Brain microvascular endothelial cell (primary cell): Measurements from ENCODE around the gene SULT6B1.

Experiments
- DNase-seq: peaks from one replicate; pipeline ENCODE4 v3.0.0-alpha.2; 2020
- H3K27ac ChIP-seq: fragments of 250-450 bp; sonication (Bioruptor Pico); 2 replicates; pipeline ENCODE4 v1.5.1; 2020; ENCODE audit warnings: mild to moderate bottlenecking, moderate library complexity
- H3K27me3 ChIP-seq: fragments of 250-450 bp; sonication (Bioruptor Pico); replicated peaks from 2 replicates; pipeline ENCODE4 v1.5.1; 2020; ENCODE audit warnings: mild to moderate bottlenecking
- H3K36me3 ChIP-seq: fragments of 250-450 bp; sonication (Bioruptor Pico); replicated peaks from 2 replicates; pipeline ENCODE4 v1.5.1; 2020; ENCODE audit warnings: mild to moderate bottlenecking
- H3K4me3 ChIP-seq: 2 replicates; pipeline ENCODE4 v1.5.1; 2011; ENCODE audit warnings: low read depth, mild to moderate bottlenecking, control low read depth, low read length, moderate library complexity
- in situ Hi-C: cut with HindIII; loops from 2 replicates; pipeline ENCODE4 v1.10.0; 2017; ENCODE audit warnings: low sequenced_read_pairs, low pct_ligation_motif_present
- TF ChIP-seq, protein P1 (sequence below): IDR thresholded peaks from 2 replicates; pipeline ENCODE4 v1.5.1; 2011; ENCODE audit warnings: low read depth, mild to moderate bottlenecking, moderate library complexity, low read length, control low read depth, inconsistent platforms; ENCODE audit errors: missing control alignments

The SULT6B1 gene

DNA sequence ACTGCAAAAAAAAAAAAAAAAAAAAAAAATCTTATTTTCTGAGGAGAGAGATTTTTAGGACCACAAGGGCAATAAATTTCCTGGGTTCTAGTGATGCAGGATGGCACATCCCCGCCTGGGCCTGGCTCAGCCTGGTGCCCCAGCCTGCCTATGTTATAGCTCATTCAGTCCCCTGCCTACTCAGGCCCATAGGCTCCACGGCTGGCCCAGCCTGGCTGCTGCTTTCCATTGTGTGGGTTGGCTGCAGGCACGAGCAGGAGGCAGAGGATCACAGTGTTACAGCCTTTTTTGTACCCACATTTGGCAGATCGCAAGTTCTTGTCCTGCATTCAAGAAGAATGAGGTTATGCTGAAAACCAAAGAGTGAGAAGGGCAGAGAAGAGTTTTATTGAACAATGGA is 2.8 kb upstream of the SULT6B1 start:
- no peaks in the 10 kb centered on the region for H3K27me3 ChIP-seq
- in situ Hi-C loops: no loop called here
- TF ChIP-seq, protein P1, sequence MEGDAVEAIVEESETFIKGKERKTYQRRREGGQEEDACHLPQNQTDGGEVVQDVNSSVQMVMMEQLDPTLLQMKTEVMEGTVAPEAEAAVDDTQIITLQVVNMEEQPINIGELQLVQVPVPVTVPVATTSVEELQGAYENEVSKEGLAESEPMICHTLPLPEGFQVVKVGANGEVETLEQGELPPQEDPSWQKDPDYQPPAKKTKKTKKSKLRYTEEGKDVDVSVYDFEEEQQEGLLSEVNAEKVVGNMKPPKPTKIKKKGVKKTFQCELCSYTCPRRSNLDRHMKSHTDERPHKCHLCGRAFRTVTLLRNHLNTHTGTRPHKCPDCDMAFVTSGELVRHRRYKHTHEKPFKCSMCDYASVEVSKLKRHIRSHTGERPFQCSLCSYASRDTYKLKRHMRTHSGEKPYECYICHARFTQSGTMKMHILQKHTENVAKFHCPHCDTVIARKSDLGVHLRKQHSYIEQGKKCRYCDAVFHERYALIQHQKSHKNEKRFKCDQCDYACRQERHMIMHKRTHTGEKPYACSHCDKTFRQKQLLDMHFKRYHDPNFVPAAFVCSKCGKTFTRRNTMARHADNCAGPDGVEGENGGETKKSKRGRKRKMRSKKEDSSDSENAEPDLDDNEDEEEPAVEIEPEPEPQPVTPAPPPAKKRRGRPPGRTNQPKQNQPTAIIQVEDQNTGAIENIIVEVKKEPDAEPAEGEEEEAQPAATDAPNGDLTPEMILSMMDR: no peak
- no peak for DNase-seq
- H3K27ac ChIP-seq: no peak overlapping the region
- H3K36me3 ChIP-seq: no peaks in the 10 kb centered on the region
- no peak overlapping the region for H3K4me3 ChIP-seq

DNA sequence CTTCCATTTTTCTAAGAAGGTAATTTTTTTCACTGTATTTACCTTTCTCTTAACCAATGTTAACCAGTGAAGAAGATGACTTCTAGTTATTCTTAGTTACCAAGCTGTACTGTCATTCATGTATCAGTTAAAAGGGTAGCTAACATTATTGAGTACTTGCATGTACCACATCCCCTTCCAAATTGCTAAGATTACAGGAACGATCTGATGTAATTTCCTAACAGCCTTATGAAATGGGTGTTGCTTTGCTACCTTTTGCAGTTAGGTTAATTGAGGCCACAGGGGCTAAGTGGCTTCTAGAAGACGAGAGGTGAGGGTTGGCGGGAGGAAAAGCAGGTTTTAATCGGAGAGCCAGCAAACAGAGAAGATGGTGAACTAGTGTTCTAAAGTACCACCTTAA is 1.8 kb upstream of the SULT6B1 start:
- Histone ChIP-seq H3K36me3 (no peaks in the 10 kb centered on the region), H3K4me3 (no peak overlapping the region), H3K27ac (no peak overlapping the region), H3K27me3 (no peaks in the 10 kb centered on the region)
- TF ChIP-seq, protein P1: no peak
- in situ Hi-C loops: no loop called here
- DNase-seq: no peak

DNA sequence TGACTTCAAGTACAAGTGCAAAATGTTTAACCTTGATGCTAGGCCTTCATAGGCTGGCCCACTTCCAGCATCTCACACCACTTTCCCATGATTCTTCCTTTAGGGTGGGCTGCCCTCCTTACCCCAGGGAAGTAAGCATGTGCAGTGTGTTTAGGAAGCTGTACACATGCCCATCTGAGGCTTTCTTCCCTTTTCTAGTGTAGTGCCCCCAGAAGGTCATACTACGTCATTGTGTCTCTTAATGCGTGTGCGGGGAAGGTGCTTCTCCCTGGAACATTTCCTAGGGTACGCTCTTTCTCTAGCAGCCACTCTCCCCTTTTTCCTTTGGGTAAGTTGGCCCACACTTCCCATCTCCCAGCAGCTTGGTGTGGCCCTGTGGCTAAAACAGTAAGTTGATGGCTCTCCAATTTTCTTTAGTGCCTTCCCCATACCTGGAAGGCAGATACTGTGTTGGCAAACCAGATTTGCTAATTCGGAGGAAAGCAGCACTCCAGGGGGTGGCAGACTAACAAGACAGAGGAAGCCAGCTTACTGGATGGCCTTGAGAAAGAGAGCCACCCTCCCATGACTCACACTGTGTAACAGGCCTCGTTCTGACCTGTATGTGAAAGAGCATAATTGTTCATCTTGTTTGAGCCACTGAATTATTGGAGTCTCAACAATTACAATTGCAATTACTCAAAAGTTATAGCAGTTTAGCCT is 1.1 kb upstream of the SULT6B1 start:
- in situ Hi-C loops: no loop called here
- H3K36me3 ChIP-seq: no peaks in the 10 kb centered on the region
- peak; percentile 90 for DNase-seq
- H3K4me3 ChIP-seq: no peak overlapping the region
- TF ChIP-seq, protein P1: peak; percentile 22
- peak overlapping the region; percentile 4 for H3K27ac ChIP-seq
- H3K27me3 ChIP-seq: no peaks in the 10 kb centered on the region

DNA sequence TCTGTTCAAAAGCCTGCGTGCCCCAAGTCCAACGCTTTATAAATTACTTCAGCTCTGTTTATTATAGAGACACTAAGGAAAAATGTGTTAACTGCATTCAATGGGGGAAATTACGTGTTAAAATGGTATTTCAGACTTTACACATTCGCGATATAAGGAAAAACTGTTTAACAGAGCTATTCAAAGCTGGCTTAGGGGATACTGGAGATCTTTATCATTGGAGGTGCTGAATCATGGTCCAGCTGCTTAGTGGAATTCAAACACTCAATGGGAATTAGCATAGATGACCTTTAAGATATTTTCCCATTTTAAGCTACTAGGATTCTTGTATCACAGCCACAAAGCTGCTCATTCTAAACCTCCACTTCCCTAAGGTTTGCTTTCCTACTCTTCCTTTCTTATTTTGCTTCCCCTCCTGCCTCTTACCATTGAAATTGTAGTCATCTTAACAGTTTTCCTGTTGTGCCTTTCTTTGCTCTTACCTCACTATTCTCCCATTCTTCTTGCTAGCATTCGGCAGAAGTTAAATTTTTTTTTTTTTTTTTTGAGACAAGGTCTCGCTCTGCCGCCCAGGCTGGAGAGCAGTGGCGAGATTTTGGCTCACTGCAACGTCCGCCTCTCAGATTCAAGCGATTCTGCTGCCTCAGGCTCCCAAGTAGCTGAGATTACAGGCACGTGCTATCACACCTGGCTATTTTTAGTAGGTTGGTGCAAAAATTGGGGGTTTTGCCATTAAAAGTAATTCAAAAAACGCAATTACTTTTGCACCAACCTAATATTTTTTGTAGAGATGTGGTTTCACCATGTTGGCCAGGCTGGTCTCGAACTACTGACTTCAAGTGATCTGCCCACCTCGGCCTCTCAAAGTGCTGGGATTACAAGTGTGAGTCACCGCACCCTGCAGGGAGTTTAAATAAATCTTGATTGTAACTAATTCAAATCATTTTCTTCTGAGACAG is 6.5 kb downstream of the SULT6B1 start:
- TF ChIP-seq, protein P1: no peak
- in situ Hi-C loops: no loop called here
- Histone ChIP-seq H3K36me3 (no peaks in the 10 kb centered on the region), H3K27me3 (no peaks in the 10 kb centered on the region), H3K27ac (no peak overlapping the region), H3K4me3 (no peak overlapping the region)
- no peak for DNase-seq

DNA sequence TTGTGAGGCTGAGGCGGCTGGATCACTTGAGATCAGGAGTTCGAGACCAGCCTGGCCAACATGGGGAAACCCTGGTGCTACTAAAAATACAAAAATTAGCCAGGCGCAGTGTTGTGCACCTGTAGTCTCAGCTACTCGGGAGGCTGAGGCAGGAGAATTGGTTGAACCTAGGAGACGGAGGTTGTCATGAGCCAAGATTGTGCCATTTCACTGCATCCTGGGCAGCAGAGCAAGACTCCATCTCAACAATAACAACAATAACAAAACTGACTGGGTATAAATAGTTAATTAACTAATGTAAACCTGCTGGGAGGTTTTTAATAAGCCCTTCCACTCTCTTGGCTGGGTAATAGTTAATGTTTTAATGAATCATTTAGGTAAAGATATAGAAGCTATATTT is 7.8 kb downstream of the SULT6B1 start:
- H3K36me3 ChIP-seq: no peaks in the 10 kb centered on the region
- H3K27me3 ChIP-seq: no peaks in the 10 kb centered on the region
- in situ Hi-C loops: no loop called here
- no peak overlapping the region for H3K27ac ChIP-seq
- TF ChIP-seq, protein P1: no peak
- no peak overlapping the region for H3K4me3 ChIP-seq
- no peak for DNase-seq
